Esophagus mucosa (tissue), 1 donor: ENCODE measurements around the gene LBHD1. TPM values are rescaled to one million over a fixed set of nuclear protein-coding genes. Genes with fewer than 3 reads are reported as not detected.
"Not testable (repeated sequence)": the region's sequence is repeated elsewhere in the genome, so short reads cannot be mapped to it uniquely, and the experiment has no call there.

Source experiments
- ATAC-seq: fragments of 200-7000 bp; cut with Tn5 transposase; one replicate; pipeline ENCODE4 v1.9.1; 2020
- total RNA-seq: library from RNA; stranded (reverse); gene quantifications from one replicate; pipeline ENCODE4 v1.2.4, GENCODE V29; 2023
- donor health status: DM: yes; HTN: yes; CAD: no.

Gene LBHD1
- total RNA-seq, 1 donor from 2014 or later, result 4.7 TPM

GRCh38 chr11:62656796-62657429 lies 15.2 kb downstream of the LBHD1 start:
- no peak for ATAC-seq

- ATAC-seq, result no peak
Observed at GRCh38 chr11:62654297-62654696, 17.8 kb downstream of the LBHD1 start.

GRCh38 chr11:62652161-62653006 lies 19.7 kb downstream of the LBHD1 start:
- no peak for ATAC-seq

GRCh38 chr11:62650283-62650682 lies 21.8 kb downstream of the LBHD1 start:
- not testable (repeated sequence) for ATAC-seq

- no peak for ATAC-seq
Observed at GRCh38 chr11:62649486-62649885, 22.6 kb downstream of the LBHD1 start.

GRCh38 chr11:62648967-62649364 lies 23.1 kb downstream of the LBHD1 start:
- ATAC-seq, result no peak

GRCh38 chr11:62648185-62648966 lies 23.7 kb downstream of the LBHD1 start:
- no peak for ATAC-seq

GRCh38 chr11:62647609-62648005 lies 24.5 kb downstream of the LBHD1 start:
- ATAC-seq, result no peak

- ATAC-seq, result peak; percentile 3
Observed at GRCh38 chr11:62646825-62647608, 25.1 kb downstream of the LBHD1 start.

GRCh38 chr11:62645946-62646824 lies 25.9 kb downstream of the LBHD1 start, which contains the start of gene GANAB:
Gene GANAB, minus strand, starts transcription at chr11:62646613. Its CDS starts 14 bp downstream, at chr11:62646599.
- peak; percentile 98 for ATAC-seq

- peak; percentile 1 for ATAC-seq
Observed at GRCh38 chr11:62645671-62645945, 26.5 kb downstream of the LBHD1 start.

GRCh38 chr11:62644220-62644619 lies 27.8 kb downstream of the LBHD1 start:
- ATAC-seq, result no peak

- ATAC-seq, result no peak
Observed at GRCh38 chr11:62632492-62632891, 39.6 kb downstream of the LBHD1 start.

- no peak for ATAC-seq
Observed at GRCh38 chr11:62627713-62628112, 44.4 kb downstream of the LBHD1 start.

GRCh38 chr11:62622476-62623089 lies 49.5 kb downstream of the LBHD1 start:
- ATAC-seq, result no peak

- peak; percentile 96 for ATAC-seq
Observed at GRCh38 chr11:62621567-62622470, 50.2 kb downstream of the LBHD1 start, which contains the start of gene B3GAT3. Gene B3GAT3, minus strand, starts transcription at chr11:62621986. Its CDS starts 39 bp downstream, at chr11:62621947.

GRCh38 chr11:62621027-62621566 lies 51.0 kb downstream of the LBHD1 start:
- ATAC-seq, result no peak

- ATAC-seq, result not testable (repeated sequence)
Observed at GRCh38 chr11:62616957-62617356, 55.1 kb downstream of the LBHD1 start.

- ATAC-seq, result no peak
Observed at GRCh38 chr11:62615521-62615920, 56.5 kb downstream of the LBHD1 start.
